H1 (cell line): ENCODE data around the gene ARSB. TPM values are rescaled to one million over a fixed set of nuclear protein-coding genes. Genes with fewer than 3 reads are reported as not detected.

ENCODE experiments used
- EGR1 ChIP-seq: IDR thresholded peaks from 2 replicates; pipeline ENCODE4 v1.6.1; 2011; ENCODE audit warnings: low read depth, low read length, borderline replicate concordance
- POU5F1 ChIP-seq: IDR thresholded peaks from 2 replicates; pipeline ENCODE4 v1.6.1; 2011; ENCODE audit warnings: low read depth, mild to moderate bottlenecking, low read length, moderate library complexity
- RBBP5 ChIP-seq: IDR thresholded peaks from 2 replicates; pipeline ENCODE4 v1.7.1; 2012; ENCODE audit warnings: low read depth, mild to moderate bottlenecking, inconsistent platforms, low read length, moderate library complexity, borderline replicate concordance
- SIN3A ChIP-seq, 2 experiments: IDR thresholded peaks in 1 of 2; conservative IDR thresholded peaks in 1 of 2; 2 replicates each; pipeline ENCODE4 v1.6.1; 2011 to 2012; ENCODE audit warnings: low read length in 2 of 2, improper control_type of control experiment in 1 of 2, low read depth in 1 of 2, mild to moderate bottlenecking in 1 of 2
- SIRT6 ChIP-seq: IDR thresholded peaks from one replicate; pipeline ENCODE4 v1.7.1; 2012; ENCODE audit warnings: low read length, inconsistent platforms
- YY1 ChIP-seq: IDR thresholded peaks from 2 replicates; pipeline ENCODE4 v1.6.1; 2011; ENCODE audit warnings: low read depth, mild to moderate bottlenecking, low read length
- polyA plus RNA-seq, 7 experiments: library from polyadenylated mRNA; depleted of rRNA in 3 of 7; stranded (reverse) in 5 of 7; unstranded in 2 of 7; fragments of >200 nt in 5 of 7; fragments of 200-250 nt in 2 of 7; gene quantifications; 1 replicate in 5 of 7; 2 replicates in 1 of 7; 4 replicates in 1 of 7; pipeline versions ENCODE4 v1.2.1 to v1.2.3, GENCODE V29; 2011 to 2013; ENCODE audit warnings: missing spikeins in 2 of 7, mixed read lengths in 2 of 7
- total RNA-seq: library from RNA; stranded (reverse); fragmentation: NEBNext Ultra II Directional; extraction: Animal tissue kit (Norgen Biotek cat#: 25700); gene quantifications from 2 replicates; pipeline ENCODE4 v1.2.1, GENCODE V29; 2021
- TF ChIP-seq, protein P1 (sequence below), 3 experiments: IDR thresholded peaks; 1 replicate in 2 of 3; 2 replicates in 1 of 3; pipeline versions ENCODE4 v1.5.1 to v1.6.1; 2011; ENCODE audit warnings: low read length in 3 of 3, mild to moderate bottlenecking in 3 of 3, inconsistent platforms in 2 of 3, low read depth in 1 of 3, moderate library complexity in 1 of 3; ENCODE audit not compliant: insufficient read depth in 1 of 3; ENCODE audit errors: control extremely low read depth in 1 of 3

Gene ARSB
- total and polyA plus RNA-seq, 2 of the 8 experiments (the other 6 are each of a cell fraction or from before 2014, with no cell fraction given): 6.4 to 13.9 TPM

- TF ChIP-seq SIN3A (conservative IDR thresholded peaks at IDR 0.05 in 1 of 2, IDR thresholded peaks at IDR 0.05 in 1 of 2; ENCODE audit: low read depth in 1 of 2, low read length in 2 of 2) (no peak), EGR1 (no peak), YY1 (no peak), POU5F1 (no peak), SIRT6 (no peak), RBBP5 (no peak)
- TF ChIP-seq, protein P1, sequence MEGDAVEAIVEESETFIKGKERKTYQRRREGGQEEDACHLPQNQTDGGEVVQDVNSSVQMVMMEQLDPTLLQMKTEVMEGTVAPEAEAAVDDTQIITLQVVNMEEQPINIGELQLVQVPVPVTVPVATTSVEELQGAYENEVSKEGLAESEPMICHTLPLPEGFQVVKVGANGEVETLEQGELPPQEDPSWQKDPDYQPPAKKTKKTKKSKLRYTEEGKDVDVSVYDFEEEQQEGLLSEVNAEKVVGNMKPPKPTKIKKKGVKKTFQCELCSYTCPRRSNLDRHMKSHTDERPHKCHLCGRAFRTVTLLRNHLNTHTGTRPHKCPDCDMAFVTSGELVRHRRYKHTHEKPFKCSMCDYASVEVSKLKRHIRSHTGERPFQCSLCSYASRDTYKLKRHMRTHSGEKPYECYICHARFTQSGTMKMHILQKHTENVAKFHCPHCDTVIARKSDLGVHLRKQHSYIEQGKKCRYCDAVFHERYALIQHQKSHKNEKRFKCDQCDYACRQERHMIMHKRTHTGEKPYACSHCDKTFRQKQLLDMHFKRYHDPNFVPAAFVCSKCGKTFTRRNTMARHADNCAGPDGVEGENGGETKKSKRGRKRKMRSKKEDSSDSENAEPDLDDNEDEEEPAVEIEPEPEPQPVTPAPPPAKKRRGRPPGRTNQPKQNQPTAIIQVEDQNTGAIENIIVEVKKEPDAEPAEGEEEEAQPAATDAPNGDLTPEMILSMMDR (IDR thresholded peaks at IDR 0.05; ENCODE audit: control extremely low read depth in 1 of 3, insufficient read depth in 1 of 3, low read depth in 1 of 3, low read length in 3 of 3): no peak
These were observed 165.9 kb downstream of the ARSB start (continued) for GRCh38 chr5:78819166-78819565.
